Measurements from ENCODE around the gene CCDC192.
"Not testable (repeated sequence)": the region's sequence is repeated elsewhere in the genome, so short reads cannot be mapped to it uniquely, and the experiment has no call there.

Gene CCDC192

GRCh38 chr5:127785098-127785927, 82.1 kb downstream of the CCDC192 start:
- in situ Hi-C loops (cut with HindIII; ENCODE audit: low pct_ligation_motif_present, low sequenced_read_pairs): no loop called here
- Histone ChIP-seq H3K27ac (peak overlapping the region; percentile 19), H3K27me3 (replicated peaks) (no peaks in the 10 kb centered on the region), H3K36me3 (replicated peaks) (no peaks in the 10 kb centered on the region), H3K4me3 (ENCODE audit: low read depth, low read length) (no peak overlapping the region)
- TF ChIP-seq, protein P1, sequence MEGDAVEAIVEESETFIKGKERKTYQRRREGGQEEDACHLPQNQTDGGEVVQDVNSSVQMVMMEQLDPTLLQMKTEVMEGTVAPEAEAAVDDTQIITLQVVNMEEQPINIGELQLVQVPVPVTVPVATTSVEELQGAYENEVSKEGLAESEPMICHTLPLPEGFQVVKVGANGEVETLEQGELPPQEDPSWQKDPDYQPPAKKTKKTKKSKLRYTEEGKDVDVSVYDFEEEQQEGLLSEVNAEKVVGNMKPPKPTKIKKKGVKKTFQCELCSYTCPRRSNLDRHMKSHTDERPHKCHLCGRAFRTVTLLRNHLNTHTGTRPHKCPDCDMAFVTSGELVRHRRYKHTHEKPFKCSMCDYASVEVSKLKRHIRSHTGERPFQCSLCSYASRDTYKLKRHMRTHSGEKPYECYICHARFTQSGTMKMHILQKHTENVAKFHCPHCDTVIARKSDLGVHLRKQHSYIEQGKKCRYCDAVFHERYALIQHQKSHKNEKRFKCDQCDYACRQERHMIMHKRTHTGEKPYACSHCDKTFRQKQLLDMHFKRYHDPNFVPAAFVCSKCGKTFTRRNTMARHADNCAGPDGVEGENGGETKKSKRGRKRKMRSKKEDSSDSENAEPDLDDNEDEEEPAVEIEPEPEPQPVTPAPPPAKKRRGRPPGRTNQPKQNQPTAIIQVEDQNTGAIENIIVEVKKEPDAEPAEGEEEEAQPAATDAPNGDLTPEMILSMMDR (IDR thresholded peaks at IDR 0.05; ENCODE audit: low read depth, low read length, missing control alignments): no peak
- DNase-seq: peak; percentile 97

GRCh38 chr5:127791439-127791838, 88.2 kb downstream of the CCDC192 start:
- TF ChIP-seq, protein P1 (IDR thresholded peaks at IDR 0.05; ENCODE audit: low read depth, low read length, missing control alignments): no peak
- no peaks in the 10 kb centered on the region for H3K27me3 ChIP-seq (replicated peaks)
- H3K36me3 ChIP-seq (replicated peaks): no peaks in the 10 kb centered on the region
- H3K27ac ChIP-seq: no peak overlapping the region
- no peak for DNase-seq
- H3K4me3 ChIP-seq (ENCODE audit: low read depth, low read length): no peak overlapping the region
- in situ Hi-C loops (cut with HindIII; ENCODE audit: low pct_ligation_motif_present, low sequenced_read_pairs): no loop called here

- H3K4me3 ChIP-seq (ENCODE audit: low read depth, low read length); in situ Hi-C loops (cut with HindIII; ENCODE audit: low pct_ligation_motif_present, low sequenced_read_pairs); H3K36me3 ChIP-seq (replicated peaks); DNase-seq; H3K27me3 ChIP-seq (replicated peaks); H3K27ac ChIP-seq: not testable (repeated sequence)
Observed at GRCh38 chr5:127791908-127792307, 88.7 kb downstream of the CCDC192 start.

DNA sequence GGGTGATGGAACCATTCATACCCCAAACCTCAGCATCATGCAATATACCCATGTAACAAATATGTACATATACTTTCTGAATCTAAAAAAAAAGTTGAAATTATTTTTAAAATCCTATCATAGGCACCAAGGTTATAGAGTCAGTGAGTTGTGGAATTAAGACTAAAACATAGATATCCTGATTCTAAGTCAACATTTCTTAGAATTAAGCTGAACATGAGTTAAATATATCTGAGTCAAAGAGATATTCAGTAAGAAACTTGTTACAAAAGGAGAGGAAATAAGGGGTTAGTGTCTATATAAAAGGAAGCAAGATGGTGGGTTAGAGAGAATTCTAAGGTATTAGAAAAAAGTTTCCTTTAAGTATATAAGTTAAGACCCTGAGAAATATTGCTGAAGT, 89.9 kb downstream of the CCDC192 start:
- no peak for DNase-seq
- Histone ChIP-seq H3K4me3 (ENCODE audit: low read depth, low read length) (no peak overlapping the region), H3K27me3 (replicated peaks) (no peaks in the 10 kb centered on the region), H3K27ac (no peak overlapping the region), H3K36me3 (replicated peaks) (no peaks in the 10 kb centered on the region)
- in situ Hi-C loops (cut with HindIII; ENCODE audit: low pct_ligation_motif_present, low sequenced_read_pairs): no loop called here
- TF ChIP-seq, protein P1 (IDR thresholded peaks at IDR 0.05; ENCODE audit: low read depth, low read length, missing control alignments): no peak

DNA sequence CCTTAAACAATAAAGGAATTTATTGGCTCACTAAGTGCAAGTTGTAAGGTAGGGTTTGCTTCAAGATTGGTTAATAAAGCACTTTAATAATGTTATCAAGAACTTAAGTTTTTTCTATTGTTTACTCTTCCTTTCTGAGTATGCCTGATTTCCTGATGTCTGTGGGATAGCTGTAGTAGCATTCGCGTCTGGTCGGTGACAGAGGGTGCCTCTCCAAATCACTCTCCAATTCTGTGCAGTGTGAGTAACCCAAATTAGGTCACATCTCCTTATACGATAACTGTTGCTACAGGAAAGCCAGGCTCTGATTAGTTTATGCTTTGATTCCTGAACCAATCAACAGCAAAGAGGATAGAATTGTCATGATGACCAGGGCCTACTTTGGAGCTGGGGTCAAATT, 90.7 kb downstream of the CCDC192 start:
- TF ChIP-seq, protein P1 (IDR thresholded peaks at IDR 0.05; ENCODE audit: low read depth, low read length, missing control alignments): no peak
- Histone ChIP-seq H3K36me3 (replicated peaks) (no peaks in the 10 kb centered on the region), H3K4me3 (ENCODE audit: low read depth, low read length) (no peak overlapping the region), H3K27me3 (replicated peaks) (no peaks in the 10 kb centered on the region), H3K27ac (no peak overlapping the region)
- in situ Hi-C loops (cut with HindIII; ENCODE audit: low pct_ligation_motif_present, low sequenced_read_pairs): no loop called here
- no peak for DNase-seq

GRCh38 chr5:127796211-127796610, 93.0 kb downstream of the CCDC192 start:
- DNase-seq: no peak
- no peaks in the 10 kb centered on the region for H3K27me3 ChIP-seq (replicated peaks)
- no peak overlapping the region for H3K4me3 ChIP-seq (ENCODE audit: low read depth, low read length)
- no peaks in the 10 kb centered on the region for H3K36me3 ChIP-seq (replicated peaks)
- H3K27ac ChIP-seq: no peak overlapping the region
- TF ChIP-seq, protein P1 (IDR thresholded peaks at IDR 0.05; ENCODE audit: low read depth, low read length, missing control alignments): no peak
- in situ Hi-C loops (cut with HindIII; ENCODE audit: low pct_ligation_motif_present, low sequenced_read_pairs): no loop called here
